Spleen (tissue), 11 donors: ENCODE measurements around the gene LPAR5. TPM values are rescaled to one million over a fixed set of nuclear protein-coding genes. Genes with fewer than 3 reads are reported as not detected.

ENCODE experiments used
- DNase-seq: peaks from one replicate; pipeline ENCODE4 v3.0.0-alpha.2; 2020
- H3K27ac ChIP-seq, 8 donors: fragments of 200-600 bp; sonication (generic) in 7 of 8; 1 replicate in 4 of 8; 2 replicates in 4 of 8; pipeline versions ENCODE4 v1.5.0 to v1.8.0; 2016 to 2021; ENCODE audit warnings: inconsistent platforms in 4 of 8, mild to moderate bottlenecking in 4 of 8, moderate library complexity in 1 of 8
- H3K27me3 ChIP-seq, 7 donors: fragments of 200-600 bp; sonication (generic) in 6 of 7; replicated peaks in 1 of 7; 1 replicate in 4 of 7; 2 replicates in 3 of 7; pipeline versions ENCODE4 v1.5.0 to v1.8.0; 2016 to 2021; ENCODE audit warnings: inconsistent platforms in 3 of 7, mild to moderate bottlenecking in 1 of 7
- H3K36me3 ChIP-seq, 6 donors: fragments of 200-600 bp; sonication (generic) in 5 of 6; 1 replicate in 4 of 6; 2 replicates in 2 of 6; pipeline versions ENCODE4 v1.5.0 to v1.8.0; 2016 to 2021; ENCODE audit warnings: inconsistent platforms in 2 of 6
- H3K4me1 ChIP-seq, 6 donors: fragments of 200-600 bp; sonication (generic) in 5 of 6; 1 replicate in 3 of 6; 2 replicates in 3 of 6; pipeline versions ENCODE4 v1.5.0 to v1.8.0; 2016 to 2021; ENCODE audit warnings: inconsistent platforms in 3 of 6
- H3K4me3 ChIP-seq, 8 donors: fragments of 200-600 bp; sonication (generic) in 7 of 8; 1 replicate in 4 of 8; 2 replicates in 4 of 8; pipeline versions ENCODE4 v1.5.0 to v1.8.0; 2016 to 2021; ENCODE audit warnings: inconsistent platforms in 4 of 8, mild to moderate bottlenecking in 4 of 8, moderate library complexity in 2 of 8
- H3K9me3 ChIP-seq, 8 donors: fragments of 200-600 bp; sonication (generic) in 7 of 8; 1 replicate in 4 of 8; 2 replicates in 4 of 8; pipeline versions ENCODE4 v1.5.0 to v1.8.0; 2016 to 2021; ENCODE audit warnings: inconsistent platforms in 4 of 8
- CTCF ChIP-seq, 11 experiments: fragments of 200-600 bp in 7 of 11; fragments of 450-650 bp in 4 of 11; sonication (generic) in 4 of 11; IDR thresholded peaks in 8 of 11; conservative IDR thresholded peaks in 3 of 11; 1 replicate in 7 of 11; 2 replicates in 4 of 11; pipeline versions ENCODE4 v1.4.0 to v1.8.0; 2016 to 2021; ENCODE audit warnings: antibody characterized with exemption in 11 of 11, inconsistent platforms in 4 of 11, mild to moderate bottlenecking in 1 of 11
- POLR2A ChIP-seq, 3 donors: fragments of 450-650 bp; IDR thresholded peaks; one replicate each; pipeline ENCODE4 v1.5.1; 2017; ENCODE audit warnings: antibody characterized with exemption in 3 of 3, mild to moderate bottlenecking in 1 of 3
- POLR2AphosphoS5 ChIP-seq, 3 donors: sonication (generic); formaldehyde crosslinking; IDR thresholded peaks; one replicate each; pipeline ENCODE4 v1.5.1; 2017; ENCODE audit warnings: antibody characterized with exemption in 3 of 3
- WGBS, 5 donors: extraction: QIAGEN DNeasy Blood & Tissue Kit in 3 of 5; methylation state at CpG; one replicate each; pipeline versions ENCODE4 v1.1.5 to v1.1.7; 2013 to 2018; 5-methylcytosine and 5-hydroxymethylcytosine counted together
- intact Hi-C: fragments of 100-400 bp; cut with DNase I; formaldehyde crosslinking; loops from one replicate; pipeline ENCODE4 v1.15.0; 2023; ENCODE audit warnings: low total_unique reads
- polyA plus RNA-seq, 3 donors: library from polyadenylated mRNA; stranded (reverse); fragments of 200-250 nt; gene quantifications; one replicate each; pipeline ENCODE4 v1.2.1, GENCODE V29; 2013
- total RNA-seq, 7 donors: library from RNA; depleted of rRNA in 3 of 7; stranded (reverse); fragments of >200 nt in 3 of 7; fragmentation: NEBNext Ultra II Directional in 4 of 7; extraction: Animal tissue kit (Norgen Biotek cat#: 25700) in 4 of 7; gene quantifications; one replicate each; pipeline versions ENCODE4 v1.1.0 to v1.2.1, GENCODE V29; 2016 to 2021
- donor health status: healthy with polysubstance abuse.
- donor health status: DM: no; HTN: no; CAD: no; lungs with moderate emphysema.
- donor health status: DM: no; HTN: no; CAD: no.
- donor health status: Bipolar disorder and iron deficiency.
- donor health status: healthy.
- donor health status: DM: no; HTN: no; CAD: no.
- donor health status: DM: yes; HTN: yes; CAD: no.

The LPAR5 gene
- total and polyA plus RNA-seq, 10 donors, result 10.9 to 26.6 (median 16.0) TPM

DNA sequence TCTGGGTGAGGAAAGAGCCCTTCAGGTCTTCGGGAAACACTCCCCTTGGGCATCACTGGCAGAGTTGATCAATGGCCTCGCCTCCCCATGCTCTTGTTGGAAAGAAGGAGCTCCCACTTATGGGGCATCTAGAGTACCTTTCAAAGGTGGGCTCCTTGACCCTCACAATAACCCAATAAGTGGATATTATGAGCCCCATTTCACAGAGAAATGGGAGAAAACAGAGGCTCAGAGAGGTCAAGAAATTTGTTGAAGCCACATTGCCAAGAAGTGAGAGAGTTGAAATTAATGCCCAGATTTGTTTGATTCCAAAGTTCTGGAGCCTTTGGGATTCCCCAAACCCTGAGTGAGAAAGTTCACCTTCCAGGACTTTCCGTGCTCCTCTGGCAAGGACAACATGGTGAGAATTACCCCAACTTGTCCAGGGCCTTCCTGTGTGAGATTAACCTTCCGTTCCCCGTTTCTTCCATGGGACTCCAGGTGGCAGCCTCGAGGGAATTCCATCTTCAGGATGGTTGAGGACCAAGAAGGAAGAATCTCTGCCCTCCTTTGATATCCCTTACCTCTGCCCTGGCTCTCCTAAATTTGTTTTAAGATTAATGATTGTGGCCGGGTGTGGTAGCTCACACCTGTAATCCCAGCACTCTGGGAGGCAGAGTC, 21.1 kb downstream of the LPAR5 start:
- TF ChIP-seq CTCF (IDR thresholded peaks at IDR 0.05 in 8 of 11, conservative IDR thresholded peaks at IDR 0.05 in 3 of 11), result no peak
- TF ChIP-seq POLR2A (IDR thresholded peaks at IDR 0.05), result no peak
- no peak for TF ChIP-seq POLR2AphosphoS5 (IDR thresholded peaks at IDR 0.05)
- no peaks in the 10 kb centered on the region for H3K9me3 ChIP-seq
- peaks cover 18 to 75% (median 41%) of the 10 kb centered on the region in 6 donors for H3K4me1 ChIP-seq
- H3K36me3 ChIP-seq, result peaks cover 0 to 13% (median 4%) of the 10 kb centered on the region in 6 donors
- 70 to 77% (median 74%) methylated on average over 7 of the region's 7 CpGs for WGBS, 5 donors
- peak overlapping the region; percentile 70 to 91 (median 82) for H3K27ac ChIP-seq
- H3K4me3 ChIP-seq, result no peak overlapping the region
- intact Hi-C loops, result loop anchor here (5.0 kb wide), 1 partner anchor 73 kb away; the partner anchor contains the start of gene ZNF384
- no peak for DNase-seq
- no peaks in the 10 kb centered on the region for H3K27me3 ChIP-seq

DNA sequence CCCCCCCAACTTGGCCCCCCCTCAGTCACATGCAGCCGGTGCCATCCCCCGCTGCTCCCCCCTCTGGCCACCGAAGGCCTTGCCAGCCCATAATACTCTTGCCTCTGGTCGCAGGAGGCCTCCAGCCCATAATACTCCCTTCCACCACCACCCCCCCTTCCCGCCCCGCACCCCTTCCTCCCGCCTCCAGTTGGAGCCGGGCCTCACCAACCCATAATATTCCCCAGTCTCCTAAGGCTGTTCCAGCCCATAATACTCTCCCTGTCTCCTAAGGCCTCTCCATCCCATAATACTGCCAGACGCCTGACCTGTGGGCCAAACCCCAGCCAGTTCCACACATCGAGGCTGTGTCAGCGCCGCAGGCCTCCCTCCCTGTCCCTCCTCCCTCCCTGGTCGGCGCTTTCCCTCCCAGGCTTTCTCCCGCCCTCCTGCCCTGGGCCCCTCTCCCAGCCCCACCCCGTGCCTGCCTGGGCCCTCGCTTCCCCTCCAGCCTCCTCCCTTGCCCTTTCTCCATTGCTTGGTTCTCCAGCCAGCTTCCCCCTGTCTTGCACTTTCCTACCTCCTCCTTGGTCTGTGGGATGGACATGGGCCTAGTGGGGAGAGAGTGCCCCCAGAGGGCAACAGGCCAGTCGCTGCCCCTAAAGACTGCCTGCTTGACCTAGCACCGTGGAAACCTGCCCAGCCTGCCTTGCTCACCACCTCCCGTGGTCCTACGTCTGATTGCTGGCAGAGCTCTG, 21.8 kb downstream of the LPAR5 start:
- peaks cover 18 to 69% (median 41%) of the 10 kb centered on the region in 6 donors for H3K4me1 ChIP-seq
- peak overlapping the region in 1 of 8 donors; percentile 44 for H3K4me3 ChIP-seq

DNA sequence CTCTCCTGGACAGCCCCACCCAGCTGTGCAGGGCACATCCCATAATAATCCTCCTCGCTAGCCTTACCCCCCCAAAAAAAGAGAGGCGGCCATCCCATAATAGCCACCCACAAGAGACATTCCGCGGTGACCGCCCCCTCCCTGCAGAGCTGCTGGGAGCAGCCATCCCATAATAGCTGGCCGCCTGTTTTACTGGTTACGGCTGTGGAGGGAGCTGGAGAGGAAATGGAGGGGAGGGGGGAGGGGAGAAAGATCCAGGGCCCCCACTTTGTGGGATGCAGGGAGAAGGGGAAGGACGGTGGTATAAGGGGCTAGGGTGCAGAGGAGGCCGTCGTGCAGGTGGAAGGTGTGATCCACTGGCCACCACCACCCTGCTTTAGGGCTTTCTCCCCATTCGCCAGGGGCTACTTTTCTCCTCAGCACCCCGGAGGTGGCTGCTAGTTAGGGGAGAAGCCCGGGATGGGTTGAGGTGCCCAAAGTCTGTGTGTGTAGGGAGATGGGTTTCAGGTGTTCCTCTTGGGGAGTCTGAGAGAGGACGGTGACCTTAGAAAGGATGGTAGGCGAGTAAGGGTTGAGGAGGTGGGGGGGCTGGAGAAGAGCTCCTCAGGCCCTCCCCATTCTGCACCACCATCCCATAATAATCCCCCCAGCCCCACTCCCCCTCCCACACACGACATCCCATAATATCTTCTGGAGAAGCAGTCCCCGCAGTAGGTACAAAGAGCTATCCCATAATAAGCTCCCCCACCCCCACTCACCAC, 22.6 kb downstream of the LPAR5 start:
- Histone ChIP-seq H3K4me1 (peaks cover 18 to 67% (median 37%) of the 10 kb centered on the region in 6 donors), H3K27me3 (no peaks in the 10 kb centered on the region), H3K27ac (peak overlapping the region; percentile 76 to 91 (median 82)), H3K36me3 (no peaks in the 10 kb centered on the region), H3K4me3 (peak overlapping the region in 1 of 8 donors; percentile 44), H3K9me3 (no peaks in the 10 kb centered on the region)
- 4 to 10% (median 6%) methylated on average over 17 of the region's 17 CpGs for WGBS, 5 donors
- intact Hi-C loops, result no loop called here
- peak in 1 of 3 donors; percentile 37 for TF ChIP-seq POLR2AphosphoS5 (IDR thresholded peaks at IDR 0.05)
- peak in 1 of 11 experiments; percentile 11 for TF ChIP-seq CTCF (IDR thresholded peaks at IDR 0.05 in 8 of 11, conservative IDR thresholded peaks at IDR 0.05 in 3 of 11)
- no peak for TF ChIP-seq POLR2A (IDR thresholded peaks at IDR 0.05)
- peak; percentile 88 for DNase-seq

More for the DNA sequence above, 21.8 kb downstream of the LPAR5 start:
- peak; percentile 92 for DNase-seq
- intact Hi-C loops, result no loop called here
- WGBS, 5 donors, result 13 to 22% (median 14%) methylated on average over 21 of the region's 21 CpGs
- TF ChIP-seq CTCF (IDR thresholded peaks at IDR 0.05 in 8 of 11, conservative IDR thresholded peaks at IDR 0.05 in 3 of 11) (peak in 2 of 11 experiments; percentile 6 to 15), POLR2AphosphoS5 (IDR thresholded peaks at IDR 0.05) (peak; percentile 69 to 83 (median 73)), POLR2A (IDR thresholded peaks at IDR 0.05) (no peak)
- Histone ChIP-seq H3K27ac (peak overlapping the region; percentile 70 to 91 (median 82)), H3K9me3 (no peaks in the 10 kb centered on the region), H3K27me3 (no peaks in the 10 kb centered on the region), H3K36me3 (peaks cover 0 to 6% (median 0%) of the 10 kb centered on the region in 6 donors)
